H1 (cell line): ENCODE results near the gene FRAT2. TPM values are rescaled to one million over a fixed set of nuclear protein-coding genes. Genes with fewer than 3 reads are reported as not detected.

Source experiments
- CTCF ChIA-PET: fragments of 300-600 bp; sonication (Branson Sonifier 250); formaldehyde crosslinking; loops from one replicate; lab custom pipeline; 2021; ENCODE audit not compliant: partially characterized antibody; lab: Charles Lee
- POLR2A ChIA-PET: fragments of 300-600 bp; sonication (Branson Sonifier 250); formaldehyde crosslinking; loops from one replicate; lab custom pipeline; 2021; ENCODE audit warnings: inconsistent platforms; ENCODE audit not compliant: partially characterized antibody; lab: Charles Lee
- DNase-seq, 2 experiments: peaks; one replicate each; pipeline versions ENCODE4 v3.0.0 to v3.0.0-alpha.2; 2010 to 2022; ENCODE audit warnings: low spot score in 2 of 2, low read depth in 1 of 2, mixed read lengths in 1 of 2
- FAIRE-seq: peaks from 2 replicates; lab custom pipeline; 2011; peaks lifted over from hg19 to GRCh38; lab: Jason Lieb, UNC
- H2AFZ ChIP-seq: 2 replicates; pipeline ENCODE4 v1.8.1; 2012; ENCODE audit warnings: low read length, inconsistent platforms
- H2AK5ac ChIP-seq: 2 replicates; pipeline ENCODE4 v1.6.1; 2013; ENCODE audit warnings: low read depth, low read length
- H2BK120ac ChIP-seq: replicated peaks from 2 replicates; pipeline ENCODE3; 2013; ENCODE audit warnings: low read depth, low read length, inconsistent platforms
- H2BK12ac ChIP-seq: 2 replicates; pipeline ENCODE4 v1.6.1; 2013; ENCODE audit warnings: low read depth, low read length
- H2BK15ac ChIP-seq: 2 replicates; pipeline ENCODE4 v1.6.1; 2013; ENCODE audit warnings: low read length
- H2BK20ac ChIP-seq: 2 replicates; pipeline ENCODE4 v1.6.1; 2013; ENCODE audit warnings: low read length
- H2BK5ac ChIP-seq: 2 replicates; pipeline ENCODE4 v1.6.1; 2013; ENCODE audit warnings: low read depth, low read length
- H3K14ac ChIP-seq: 2 replicates; pipeline ENCODE4 v1.6.1; 2013; ENCODE audit warnings: inconsistent platforms; ENCODE audit not compliant: insufficient read length
- H3K18ac ChIP-seq: 2 replicates; pipeline ENCODE4 v1.6.1; 2013; ENCODE audit warnings: low read length; ENCODE audit errors: extremely low read depth
- H3K23ac ChIP-seq: 2 replicates; pipeline ENCODE4 v1.6.1; 2013; ENCODE audit warnings: inconsistent platforms; ENCODE audit not compliant: insufficient read length
- H3K23me2 ChIP-seq: 2 replicates; pipeline ENCODE4 v1.6.1; 2013; ENCODE audit warnings: low read depth, low read length
- H3K27ac ChIP-seq: 2 replicates; pipeline ENCODE4 v1.6.1; 2011; ENCODE audit warnings: low read depth, low read length, inconsistent platforms
- H3K27me3 ChIP-seq, 4 experiments: replicated peaks in 1 of 4; 1 replicate in 1 of 4; 2 replicates in 3 of 4; pipeline versions ENCODE4 v1.6.1 to v1.8.1; 2011 to 2013; ENCODE audit warnings: low read length in 3 of 4, mild to moderate bottlenecking in 3 of 4, inconsistent platforms in 2 of 4, mixed read lengths in 2 of 4, moderate library complexity in 1 of 4; ENCODE audit not compliant: control insufficient read depth in 3 of 4, insufficient read depth in 3 of 4; ENCODE audit errors: extremely low read depth in 1 of 4
- H3K36me3 ChIP-seq, 4 experiments: 2 replicates each; pipeline versions ENCODE4 v1.6.1 to v1.8.1; 2011 to 2013; ENCODE audit warnings: mild to moderate bottlenecking in 4 of 4, low read length in 3 of 4, moderate library complexity in 2 of 4, control low read depth in 1 of 4, inconsistent platforms in 1 of 4; ENCODE audit not compliant: insufficient read depth in 4 of 4, control insufficient read depth in 2 of 4
- H3K4ac ChIP-seq: replicated peaks from 2 replicates; pipeline ENCODE3; 2013; ENCODE audit warnings: low read length, low read depth, mixed read lengths, inconsistent platforms; ENCODE audit not compliant: insufficient read length
- H3K4me1 ChIP-seq, 4 experiments: replicated peaks in 1 of 4; 1 replicate in 1 of 4; 2 replicates in 3 of 4; pipeline versions ENCODE4 v1.6.1 to v1.8.1; 2011 to 2013; ENCODE audit warnings: low read length in 3 of 4, inconsistent platforms in 2 of 4, mixed read lengths in 1 of 4; ENCODE audit not compliant: insufficient read depth in 4 of 4, control insufficient read depth in 3 of 4
- H3K4me2 ChIP-seq, 2 experiments: 2 replicates each; pipeline versions ENCODE4 v1.6.1 to v1.8.1; 2011 to 2013; ENCODE audit warnings: low read depth in 2 of 2, low read length in 2 of 2, control low read depth in 1 of 2, inconsistent platforms in 1 of 2, mild to moderate bottlenecking in 1 of 2; ENCODE audit not compliant: insufficient read depth in 1 of 2
- H3K4me3 ChIP-seq, 4 experiments: fragments of 200-600, 300-600 bp in 1 of 4; sonication (generic), shearing (Covaris generic), sonication (Bioruptor Twin) in 1 of 4; 2 replicates each; pipeline versions ENCODE4 v1.5.1 to v1.8.1; 2011 to 2016; ENCODE audit warnings: low read length in 4 of 4, low read depth in 3 of 4, control low read depth in 2 of 4, inconsistent platforms in 2 of 4, mild to moderate bottlenecking in 2 of 4, mixed read lengths in 1 of 4, moderate library complexity in 1 of 4; ENCODE audit not compliant: insufficient read depth in 2 of 4; ENCODE audit errors: extremely low read depth in 1 of 4
- H3K56ac ChIP-seq: replicated peaks from 2 replicates; pipeline ENCODE3; 2013; ENCODE audit warnings: low read depth, mild to moderate bottlenecking, mixed read lengths, low read length, inconsistent platforms; ENCODE audit not compliant: insufficient read length
- H3K79me1 ChIP-seq: 2 replicates; pipeline ENCODE4 v1.6.1; 2013; ENCODE audit warnings: low read depth, low read length, control low read depth
- H3K79me2 ChIP-seq, 2 experiments: 2 replicates each; pipeline versions ENCODE4 v1.6.1 to v1.8.1; 2012 to 2013; ENCODE audit warnings: low read length in 2 of 2, mild to moderate bottlenecking in 2 of 2, inconsistent platforms in 1 of 2; ENCODE audit not compliant: insufficient read depth in 2 of 2, control insufficient read depth in 1 of 2
- H3K9ac ChIP-seq, 4 experiments: replicated peaks in 1 of 4; 1 replicate in 1 of 4; 2 replicates in 3 of 4; pipeline versions ENCODE4 v1.6.1 to v1.8.1; 2011 to 2013; ENCODE audit warnings: low read depth in 3 of 4, low read length in 3 of 4, control low read depth in 2 of 4, mild to moderate bottlenecking in 2 of 4, moderate library complexity in 2 of 4, inconsistent platforms in 1 of 4; ENCODE audit errors: extremely low read depth in 1 of 4
- H3K9me3 ChIP-seq, 2 experiments: 2 replicates each; pipeline versions ENCODE4 v1.6.1 to v1.8.1; 2012 to 2013; ENCODE audit warnings: mild to moderate bottlenecking in 2 of 2, moderate library complexity in 2 of 2, control low read depth in 1 of 2, inconsistent platforms in 1 of 2, low read depth in 1 of 2, low read length in 1 of 2, mixed read lengths in 1 of 2; ENCODE audit not compliant: insufficient read depth in 2 of 2
- H4K20me1 ChIP-seq, 2 experiments: replicated peaks in 1 of 2; 2 replicates each; pipeline versions ENCODE3 to v1.8.1; 2011 to 2013; ENCODE audit warnings: inconsistent platforms in 2 of 2, low read length in 2 of 2, mild to moderate bottlenecking in 1 of 2; ENCODE audit not compliant: insufficient read depth in 2 of 2, control insufficient read depth in 1 of 2
- H4K5ac ChIP-seq: 2 replicates; pipeline ENCODE4 v1.6.1; 2013; ENCODE audit warnings: low read length, low read depth, mixed read lengths, inconsistent platforms; ENCODE audit not compliant: insufficient read length
- H4K8ac ChIP-seq: 2 replicates; pipeline ENCODE4 v1.8.0; 2013; ENCODE audit warnings: mild to moderate bottlenecking, moderate library complexity, low read length, inconsistent platforms; ENCODE audit not compliant: insufficient read depth; ENCODE audit errors: extremely low read depth
- H4K91ac ChIP-seq: replicated peaks from 2 replicates; pipeline ENCODE3; 2013; ENCODE audit warnings: low read length, mixed read lengths, inconsistent platforms; ENCODE audit not compliant: insufficient read length
- CBX5 ChIP-seq: fragments of 300-800, 300-1000 bp; sonication (generic); IDR thresholded peaks from 2 replicates; pipeline ENCODE4 v1.7.1; 2016; ENCODE audit warnings: antibody characterized with exemption, low read length, low read depth
- CEBPB ChIP-seq: IDR thresholded peaks from 2 replicates; pipeline ENCODE4 v1.6.1; 2012; ENCODE audit warnings: low read depth, low read length
- CHD1 ChIP-seq: IDR thresholded peaks from 2 replicates; pipeline ENCODE4 v1.6.1; 2012; ENCODE audit warnings: low read depth, low read length, improper control_type of control experiment
- CHD2 ChIP-seq: IDR thresholded peaks from 2 replicates; pipeline ENCODE4 v1.6.1; 2012; ENCODE audit warnings: low read length, improper control_type of control experiment
- EP300 ChIP-seq, 2 experiments: IDR thresholded peaks; 1 replicate in 1 of 2; 2 replicates in 1 of 2; pipeline ENCODE4 v1.6.1; 2011 to 2012; ENCODE audit warnings: low read depth in 2 of 2, low read length in 2 of 2, mild to moderate bottlenecking in 2 of 2, borderline replicate concordance in 1 of 2, inconsistent platforms in 1 of 2, moderate library complexity in 1 of 2
- MAX ChIP-seq: IDR thresholded peaks from 2 replicates; pipeline ENCODE4 v1.6.1; 2012; ENCODE audit warnings: inconsistent platforms
- POLR2A ChIP-seq, 2 experiments: IDR thresholded peaks; 1 replicate in 1 of 2; 2 replicates in 1 of 2; pipeline ENCODE4 v1.6.1; 2011; ENCODE audit warnings: low read depth in 2 of 2, low read length in 2 of 2, mild to moderate bottlenecking in 2 of 2; ENCODE audit errors: control extremely low read depth in 1 of 2
- RNF2 ChIP-seq: fragments of 200-900, 300-1000 bp; sonication (generic); IDR thresholded peaks from 2 replicates; pipeline ENCODE4 v1.7.1; 2016; ENCODE audit warnings: borderline replicate concordance, low read depth, mild to moderate bottlenecking, antibody characterized with exemption, low read length; ENCODE audit not compliant: poor library complexity, severe bottlenecking; ENCODE audit errors: missing control alignments
- SP2 ChIP-seq: IDR thresholded peaks from 2 replicates; pipeline ENCODE4 v1.6.1; 2012; ENCODE audit warnings: mild to moderate bottlenecking, low read length, inconsistent platforms
- TCF12 ChIP-seq: IDR thresholded peaks from 2 replicates; pipeline ENCODE4 v1.6.1; 2011; ENCODE audit warnings: low read depth, mild to moderate bottlenecking, low read length
- WGBS, 2 experiments: shearing (Covaris generic) in 1 of 2; methylation state at CpG; one replicate each; pipeline versions ENCODE4 v1.1.6 to v1.1.7; 2013 to 2015; ENCODE audit warnings: low lambda C conversion rate in 2 of 2, mixed read lengths in 2 of 2, inconsistent platforms in 1 of 2, low coverage in 1 of 2, missing lambda C conversion rate in 1 of 2; ENCODE audit not compliant: insufficient replicate concordance in 2 of 2, insufficient coverage in 1 of 2, insufficient read length in 1 of 2; ENCODE audit errors: extremely low coverage in 1 of 2, missing lambda C conversion rate in 1 of 2; 5-methylcytosine and 5-hydroxymethylcytosine counted together
- polyA plus RNA-seq, 7 experiments: library from polyadenylated mRNA; depleted of rRNA in 3 of 7; stranded (reverse) in 5 of 7; unstranded in 2 of 7; fragments of >200 nt in 5 of 7; fragments of 200-250 nt in 2 of 7; gene quantifications; 1 replicate in 5 of 7; 2 replicates in 1 of 7; 4 replicates in 1 of 7; pipeline versions ENCODE4 v1.2.1 to v1.2.3, GENCODE V29; 2011 to 2013; ENCODE audit warnings: missing spikeins in 2 of 7, mixed read lengths in 2 of 7
- total RNA-seq: library from RNA; stranded (reverse); fragmentation: NEBNext Ultra II Directional; extraction: Animal tissue kit (Norgen Biotek cat#: 25700); gene quantifications from 2 replicates; pipeline ENCODE4 v1.2.1, GENCODE V29; 2021

Gene FRAT2
- total and polyA plus RNA-seq, 2 of the 8 experiments (the other 6 are each of a cell fraction or from before 2014, with no cell fraction given), result 47.4 to 83.0 TPM

GRCh38 chr10:97365761-97366351 lies 31.3 kb upstream of the FRAT2 start:
- no peak overlapping the region for H3K4me2 ChIP-seq
- no peak overlapping the region for H3K23ac ChIP-seq
- H2AFZ ChIP-seq, result no peak overlapping the region
- no peak overlapping the region for H3K4ac ChIP-seq
- H3K27me3 ChIP-seq, result no peaks in the 10 kb centered on the region
- no peaks in the 10 kb centered on the region for H3K79me2 ChIP-seq
- ChIA-PET POLR2A (interaction anchor here (1.5 to 1.6 kb wide), 2 partner anchors 10 to 35 kb away, joined by 4 to 5 read pairs; partner anchors contain the start of gene RRP12), CTCF (interaction anchor here (0.6 to 2.0 kb wide), 2 partner anchors 10 to 35 kb away, joined by 4 to 6 read pairs; no protein-coding TSS in a partner anchor)
- no peak overlapping the region for H3K27ac ChIP-seq
- no peak overlapping the region for H3K4me3 ChIP-seq
- FAIRE-seq (no peak), DNase-seq (no peak)
- H2BK120ac ChIP-seq, result no peak overlapping the region
- TF ChIP-seq MAX (no peak), CEBPB (no peak), TCF12 (no peak), POLR2A (IDR thresholded peaks at IDR 0.05; ENCODE audit: control extremely low read depth in 1 of 2, low read depth in 2 of 2, low read length in 2 of 2) (no peak), EP300 (IDR thresholded peaks at IDR 0.05; ENCODE audit: borderline replicate concordance in 1 of 2, low read depth in 2 of 2, low read length in 2 of 2) (no peak), CHD2 (no peak), SP2 (no peak), CHD1 (no peak), CBX5 (no peak), RNF2 (no peak)
- H4K8ac ChIP-seq, result no peak overlapping the region
- H4K91ac ChIP-seq, result no peak overlapping the region
- no peaks in the 10 kb centered on the region for H3K9me3 ChIP-seq
- H2BK20ac ChIP-seq, result no peak overlapping the region
- no peaks in the 10 kb centered on the region for H3K23me2 ChIP-seq
- peaks cover 0 to 7% of the 10 kb centered on the region in 2 experiments for H4K20me1 ChIP-seq
- no peaks in the 10 kb centered on the region; a peak in 1 of 7 replicates for H3K4me1 ChIP-seq
- no peak overlapping the region for H3K18ac ChIP-seq
- H2BK5ac ChIP-seq, result no peak overlapping the region
- no peak overlapping the region for H3K14ac ChIP-seq
- no peaks in the 10 kb centered on the region; the same call in 1 of the 2 replicates for H3K79me1 ChIP-seq
- H2BK12ac ChIP-seq, result no peak overlapping the region
- peaks cover 21 to 50% (median 43%) of the 10 kb centered on the region in 4 experiments for H3K36me3 ChIP-seq
- no peak overlapping the region for H2BK15ac ChIP-seq
- H2AK5ac ChIP-seq, result no peak overlapping the region
- H3K56ac ChIP-seq, result no peak overlapping the region
- no peak overlapping the region for H3K9ac ChIP-seq
- 94% methylated on average over 19 of the region's 19 CpGs; no CpG with 5 or more reads in 1 of the 2 experiments for WGBS, 2 experiments
- no peak overlapping the region for H4K5ac ChIP-seq
